ENCODE data around the gene TCF4. TPM values are rescaled to one million over a fixed set of nuclear protein-coding genes. Genes with fewer than 3 reads are reported as not detected.

The TCF4 gene
- total RNA-seq, 1 experiment from 2014 or later, result 37.3 TPM

- DNase-seq, result no peak
- no peaks in the 10 kb centered on the region for H3K36me3 ChIP-seq
- H3K4me3 ChIP-seq, result no peak overlapping the region
- H3K9me3 ChIP-seq (replicated peaks), result no peaks in the 10 kb centered on the region
- peaks cover 14% of the 10 kb centered on the region; the same call in 1 of the 2 replicates for H3K4me1 ChIP-seq
- H3K27me3 ChIP-seq, result no peaks in the 10 kb centered on the region
- no peak overlapping the region for H3K27ac ChIP-seq
Measured at GRCh38 chr18:55543130-55543704, 44.8 kb downstream of the TCF4 start.

GRCh38 chr18:55541571-55541970 is 46.4 kb downstream of the TCF4 start:
- H3K4me3 ChIP-seq, result no peak overlapping the region
- H3K36me3 ChIP-seq, result no peaks in the 10 kb centered on the region
- no peak overlapping the region for H3K27ac ChIP-seq
- 0 out of 2 replicates have a peak, but pooled peaks cover 3% of the 10 kb centered on the region for H3K4me1 ChIP-seq
- no peaks in the 10 kb centered on the region for H3K9me3 ChIP-seq (replicated peaks)
- no peaks in the 10 kb centered on the region for H3K27me3 ChIP-seq
- no peak for DNase-seq

- Histone ChIP-seq H3K9me3 (replicated peaks) (no peaks in the 10 kb centered on the region), H3K27ac (no peak overlapping the region), H3K4me1 (no peaks in the 10 kb centered on the region), H3K36me3 (no peaks in the 10 kb centered on the region), H3K27me3 (no peaks in the 10 kb centered on the region), H3K4me3 (no peak overlapping the region)
- no peak for DNase-seq
Measured at GRCh38 chr18:55539240-55539639, 48.8 kb downstream of the TCF4 start.

GRCh38 chr18:55534996-55535395 is 53.0 kb downstream of the TCF4 start:
- Histone ChIP-seq H3K27ac (no peak overlapping the region), H3K9me3 (replicated peaks) (no peaks in the 10 kb centered on the region), H3K36me3 (no peaks in the 10 kb centered on the region), H3K4me3 (no peak overlapping the region), H3K4me1 (no peaks in the 10 kb centered on the region), H3K27me3 (no peaks in the 10 kb centered on the region)
- no peak for DNase-seq

GRCh38 chr18:55534547-55534946 is 53.4 kb downstream of the TCF4 start:
- no peak for DNase-seq
- Histone ChIP-seq H3K36me3 (no peaks in the 10 kb centered on the region), H3K27ac (no peak overlapping the region)

GRCh38 chr18:55530166-55530565 is 57.8 kb downstream of the TCF4 start:
- H3K36me3 ChIP-seq, result no peaks in the 10 kb centered on the region
- no peak overlapping the region for H3K4me3 ChIP-seq
- H3K9me3 ChIP-seq (replicated peaks), result no peaks in the 10 kb centered on the region
- no peaks in the 10 kb centered on the region for H3K27me3 ChIP-seq
- no peak overlapping the region for H3K27ac ChIP-seq
- no peaks in the 10 kb centered on the region for H3K4me1 ChIP-seq
- DNase-seq, result no peak

More at GRCh38 chr18:55534547-55534946, 53.4 kb downstream of the TCF4 start:
- Histone ChIP-seq H3K4me1 (no peaks in the 10 kb centered on the region), H3K27me3 (no peaks in the 10 kb centered on the region), H3K9me3 (replicated peaks) (no peaks in the 10 kb centered on the region), H3K4me3 (no peak overlapping the region)

- no peaks in the 10 kb centered on the region for H3K9me3 ChIP-seq (replicated peaks)
- no peaks in the 10 kb centered on the region for H3K36me3 ChIP-seq
- no peak for DNase-seq
- H3K27me3 ChIP-seq, result no peaks in the 10 kb centered on the region
- H3K27ac ChIP-seq, result no peak overlapping the region
- H3K4me1 ChIP-seq, result no peaks in the 10 kb centered on the region
- no peak overlapping the region for H3K4me3 ChIP-seq
Measured at GRCh38 chr18:55529581-55529980, 58.4 kb downstream of the TCF4 start.

GRCh38 chr18:55525845-55526244 is 62.1 kb downstream of the TCF4 start:
- Histone ChIP-seq H3K4me3 (no peak overlapping the region), H3K27ac (no peak overlapping the region), H3K9me3 (replicated peaks) (no peaks in the 10 kb centered on the region), H3K36me3 (no peaks in the 10 kb centered on the region), H3K4me1 (peaks cover 3% of the 10 kb centered on the region; the same call in 1 of the 2 replicates), H3K27me3 (no peaks in the 10 kb centered on the region)
- DNase-seq, result no peak

GRCh38 chr18:55524353-55525073 is 63.5 kb downstream of the TCF4 start:
- Histone ChIP-seq H3K4me3 (no peak overlapping the region), H3K4me1 (peaks cover 6% of the 10 kb centered on the region; the same call in 1 of the 2 replicates), H3K27ac (no peak overlapping the region), H3K9me3 (replicated peaks) (no peaks in the 10 kb centered on the region), H3K36me3 (no peaks in the 10 kb centered on the region), H3K27me3 (no peaks in the 10 kb centered on the region)
- no peak for DNase-seq

- no peak for DNase-seq
- peaks cover 6% of the 10 kb centered on the region; the same call in 1 of the 2 replicates for H3K4me1 ChIP-seq
- H3K4me3 ChIP-seq, result no peak overlapping the region
- H3K27me3 ChIP-seq, result no peaks in the 10 kb centered on the region
- no peaks in the 10 kb centered on the region for H3K36me3 ChIP-seq
- H3K27ac ChIP-seq, result no peak overlapping the region
- H3K9me3 ChIP-seq (replicated peaks), result no peaks in the 10 kb centered on the region
Measured at GRCh38 chr18:55523001-55523400, 65.0 kb downstream of the TCF4 start.

GRCh38 chr18:55522011-55522410 is 66.0 kb downstream of the TCF4 start:
- Histone ChIP-seq H3K36me3 (no peaks in the 10 kb centered on the region), H3K27me3 (no peaks in the 10 kb centered on the region), H3K4me3 (no peak overlapping the region), H3K27ac (no peak overlapping the region), H3K4me1 (peaks cover 6% of the 10 kb centered on the region; the same call in 1 of the 2 replicates), H3K9me3 (replicated peaks) (no peaks in the 10 kb centered on the region)
- DNase-seq, result peak; percentile 11 to 22

GRCh38 chr18:55517055-55517454 is 70.9 kb downstream of the TCF4 start:
- Histone ChIP-seq H3K27me3 (no peaks in the 10 kb centered on the region), H3K36me3 (no peaks in the 10 kb centered on the region), H3K4me1 (peaks cover 6% of the 10 kb centered on the region; the same call in 1 of the 2 replicates), H3K9me3 (replicated peaks) (no peaks in the 10 kb centered on the region), H3K4me3 (no peak overlapping the region), H3K27ac (no peak overlapping the region)
- no peak for DNase-seq

- H3K4me1 ChIP-seq, result peaks cover 5% of the 10 kb centered on the region; the same call in 1 of the 2 replicates
- H3K27ac ChIP-seq, result no peak overlapping the region
- H3K27me3 ChIP-seq, result no peaks in the 10 kb centered on the region
- DNase-seq, result no peak
- no peaks in the 10 kb centered on the region for H3K9me3 ChIP-seq (replicated peaks)
- H3K4me3 ChIP-seq, result no peak overlapping the region
- H3K36me3 ChIP-seq, result no peaks in the 10 kb centered on the region
Measured at GRCh38 chr18:55515941-55516710, 71.9 kb downstream of the TCF4 start.

- Histone ChIP-seq H3K4me3 (no peak overlapping the region), H3K27ac (no peak overlapping the region)
Measured at GRCh38 chr18:55515214-55515613, 72.8 kb downstream of the TCF4 start.

GRCh38 chr18:55513161-55513560 is 74.8 kb downstream of the TCF4 start:
- H3K27me3 ChIP-seq, result no peaks in the 10 kb centered on the region
- no peak overlapping the region for H3K27ac ChIP-seq
- no peaks in the 10 kb centered on the region for H3K9me3 ChIP-seq (replicated peaks)
- no peaks in the 10 kb centered on the region for H3K36me3 ChIP-seq
- DNase-seq, result no peak
- no peak overlapping the region for H3K4me3 ChIP-seq
- H3K4me1 ChIP-seq, result no peaks in the 10 kb centered on the region

More at GRCh38 chr18:55515214-55515613, 72.8 kb downstream of the TCF4 start:
- H3K4me1 ChIP-seq, result no peaks in the 10 kb centered on the region
- no peak for DNase-seq
- no peaks in the 10 kb centered on the region for H3K9me3 ChIP-seq (replicated peaks)
- no peaks in the 10 kb centered on the region for H3K27me3 ChIP-seq
- no peaks in the 10 kb centered on the region for H3K36me3 ChIP-seq

Measured in SJCRH30 (cell line).